Thoracic aorta (tissue), 2 donors: ENCODE results near the gene SUSD5. TPM values are rescaled to one million over a fixed set of nuclear protein-coding genes. Genes with fewer than 3 reads are reported as not detected.

Source experiments
- ATAC-seq: fragments of 150-250 bp; one replicate; pipeline ENCODE4 v1.8.0; 2017; ENCODE audit warnings: low read depth; ENCODE audit not compliant: insufficient number of reproducible peaks, low FRiP score
- DNase-seq: peaks from one replicate; pipeline ENCODE4 v3.0.0-alpha.2; 2020; ENCODE audit warnings: low spot score
- H3K27ac ChIP-seq, 2 donors: fragments of 200-600 bp; sonication (generic); 1 replicate in 1 of 2; 2 replicates in 1 of 2; pipeline ENCODE4 v1.5.1; 2016; ENCODE audit warnings: mild to moderate bottlenecking in 2 of 2, moderate library complexity in 2 of 2
- H3K27me3 ChIP-seq: fragments of 200-600 bp; sonication (generic); replicated peaks from 2 replicates; pipeline ENCODE4 v1.6.0; 2016; ENCODE audit warnings: mild to moderate bottlenecking; ENCODE audit not compliant: insufficient read depth
- H3K36me3 ChIP-seq: fragments of 200-600 bp; sonication (generic); one replicate; pipeline ENCODE4 v1.5.1; 2016
- H3K4me1 ChIP-seq, 2 donors: fragments of 200-600 bp; sonication (generic); 1 replicate in 1 of 2; 2 replicates in 1 of 2; pipeline versions ENCODE4 v1.5.1 to v1.6.0; 2016; ENCODE audit warnings: low read depth in 2 of 2, mild to moderate bottlenecking in 1 of 2; ENCODE audit not compliant: control insufficient read depth in 1 of 2
- H3K4me3 ChIP-seq: fragments of 200-600 bp; sonication (generic); 2 replicates; pipeline ENCODE4 v1.5.1; 2016; ENCODE audit warnings: mild to moderate bottlenecking
- H3K9me3 ChIP-seq: fragments of 200-600 bp; sonication (generic); 2 replicates; pipeline ENCODE4 v1.5.1; 2016
- CTCF ChIP-seq: fragments of 200-600 bp; sonication (generic); IDR thresholded peaks from one replicate; pipeline ENCODE4 v1.5.1; 2019; ENCODE audit warnings: antibody characterized with exemption
- total RNA-seq, 2 donors: library from RNA; depleted of rRNA; stranded (reverse); fragments of >200 nt; gene quantifications; one replicate each; pipeline versions ENCODE4 v1.1.0 to v1.2.3, GENCODE V29; 2016

Gene SUSD5
- total RNA-seq, 2 donors from 2014 or later, result 259 to 273 TPM

DNA sequence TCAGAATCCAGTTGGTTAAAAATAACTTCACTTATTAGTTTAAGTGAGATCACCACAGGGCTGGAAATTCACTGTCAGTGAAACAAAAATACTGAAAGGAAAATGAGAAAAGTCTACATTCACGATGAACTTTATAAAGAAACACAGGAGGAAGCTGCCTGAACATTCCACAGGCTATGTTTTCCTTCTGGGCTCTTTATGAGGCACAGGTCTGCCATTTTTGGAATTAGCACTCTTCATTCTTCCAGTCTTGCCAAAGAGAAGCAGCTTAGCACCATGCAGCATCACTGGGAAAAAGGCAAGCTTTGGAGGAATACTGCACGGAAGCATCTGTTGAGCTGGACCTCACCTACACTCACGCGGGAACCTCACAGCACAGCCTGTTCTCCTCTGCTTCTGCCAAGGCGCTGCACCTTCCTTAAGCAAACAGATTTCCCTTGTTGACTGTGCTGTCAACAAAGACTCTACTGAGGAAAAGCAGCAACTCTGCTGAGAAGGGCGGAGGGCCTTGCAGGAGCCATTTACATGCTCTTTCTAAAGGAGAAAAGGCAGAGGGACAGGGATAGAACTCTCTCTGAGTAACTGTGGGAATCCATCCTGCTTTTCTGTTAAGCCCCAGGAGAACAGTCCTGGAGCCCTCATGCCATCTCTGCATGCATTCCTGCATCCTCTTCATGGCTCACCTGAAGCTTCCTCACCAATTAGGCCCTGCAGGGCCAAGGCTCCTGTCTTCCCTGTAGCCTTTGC, 15.7 kb downstream of the SUSD5 start:
- no peak for DNase-seq
- Histone ChIP-seq H3K36me3 (peaks cover 13% of the 10 kb centered on the region), H3K9me3 (no peaks in the 10 kb centered on the region), H3K27ac (peak overlapping the region; percentile 92 to 94), H3K27me3 (no peaks in the 10 kb centered on the region), H3K4me1 (peaks cover 26 to 47% of the 10 kb centered on the region in 2 donors), H3K4me3 (peak overlapping the region; percentile 8)
- peak; percentile 32 for ATAC-seq
- no peak for TF ChIP-seq CTCF

DNA sequence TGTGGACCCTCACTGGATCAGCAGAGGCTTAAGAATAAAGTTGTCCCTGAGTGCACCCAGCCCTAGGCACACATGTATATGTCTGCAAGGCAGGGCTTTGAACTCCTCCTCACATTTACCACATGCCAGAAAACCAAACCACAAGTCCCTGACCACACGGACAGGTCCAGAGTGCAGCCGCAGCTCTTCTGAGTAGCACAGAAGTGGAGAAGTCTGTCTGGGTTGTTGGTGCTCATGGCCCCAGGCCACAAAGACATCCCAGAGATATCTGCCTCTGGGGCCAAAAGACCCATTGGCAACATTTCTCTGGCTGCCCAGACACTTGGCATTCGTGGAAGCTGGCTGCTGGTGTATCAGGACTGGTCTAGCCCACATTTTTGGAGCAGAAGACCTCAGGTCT, 17.4 kb downstream of the SUSD5 start:
- TF ChIP-seq CTCF, result no peak

DNA sequence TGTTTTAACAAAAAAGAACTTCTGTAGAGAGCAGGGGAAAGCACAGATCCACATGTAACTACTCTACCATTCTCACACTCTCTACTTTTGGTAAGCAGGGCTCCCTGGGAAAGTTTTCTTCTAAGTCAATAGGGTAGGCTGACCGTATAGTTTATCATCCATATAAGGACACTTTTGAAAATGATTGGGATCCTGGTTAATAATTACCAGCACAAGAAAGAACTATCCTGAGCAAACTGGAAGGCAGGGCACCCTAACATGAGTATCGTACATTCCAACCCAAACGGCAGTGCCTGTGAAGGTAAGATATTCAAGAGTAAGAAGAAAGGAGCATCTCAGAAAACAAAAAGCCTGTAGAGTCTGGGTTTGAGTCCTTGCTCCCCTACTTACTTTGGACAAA, 22.1 kb downstream of the SUSD5 start:
- Histone ChIP-seq H3K9me3 (no peaks in the 10 kb centered on the region), H3K4me1 (peaks cover 6 to 23% of the 10 kb centered on the region in 2 donors), H3K27me3 (no peaks in the 10 kb centered on the region), H3K27ac (no peak overlapping the region), H3K36me3 (peaks cover 7% of the 10 kb centered on the region), H3K4me3 (no peak overlapping the region)
- ATAC-seq (no peak), DNase-seq (no peak)
- TF ChIP-seq CTCF, result no peak

More for the DNA sequence above, 17.4 kb downstream of the SUSD5 start:
- Histone ChIP-seq H3K36me3 (peaks cover 5% of the 10 kb centered on the region), H3K27me3 (no peaks in the 10 kb centered on the region), H3K4me1 (peaks cover 26 to 54% of the 10 kb centered on the region in 2 donors), H3K4me3 (no peak overlapping the region), H3K9me3 (no peaks in the 10 kb centered on the region), H3K27ac (peak overlapping the region; percentile 92 to 94)
- DNase-seq, result no peak
- ATAC-seq, result no peak

DNA sequence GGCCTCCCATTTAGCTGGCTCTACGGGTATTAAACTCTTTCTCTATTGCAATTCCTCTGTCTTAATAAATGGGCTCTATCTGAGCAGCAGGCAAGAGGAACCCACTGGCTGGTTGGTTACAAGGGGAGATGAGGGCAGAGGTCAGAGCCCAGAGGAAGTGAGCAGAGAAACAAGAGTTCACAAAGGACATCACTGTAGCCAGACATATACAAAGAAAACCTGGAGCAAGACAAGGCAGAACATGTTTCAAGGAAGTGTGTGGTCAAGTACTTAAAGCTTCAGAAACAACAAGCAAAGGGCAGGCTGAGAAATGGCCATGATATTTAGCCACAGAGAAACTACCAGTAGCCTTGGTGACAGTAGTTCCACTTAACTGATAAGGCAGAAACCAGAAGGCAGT, 24.3 kb downstream of the SUSD5 start:
- no peaks in the 10 kb centered on the region for H3K9me3 ChIP-seq
- no peak overlapping the region for H3K4me3 ChIP-seq
- no peak overlapping the region for H3K27ac ChIP-seq
- DNase-seq (no peak), ATAC-seq (no peak)
- TF ChIP-seq CTCF, result no peak
- peaks cover 2% of the 10 kb centered on the region for H3K36me3 ChIP-seq
- H3K27me3 ChIP-seq, result no peaks in the 10 kb centered on the region
- H3K4me1 ChIP-seq, result peaks cover 0 to 7% of the 10 kb centered on the region in 2 donors

GRCh38 chr3:33187368-33187634, 31.3 kb downstream of the SUSD5 start:
- no peaks in the 10 kb centered on the region for H3K36me3 ChIP-seq
- H3K27ac ChIP-seq, result peak overlapping the region; percentile 2 to 35
- no peak for TF ChIP-seq CTCF
- no peak overlapping the region for H3K4me3 ChIP-seq
- peaks cover 4 to 41% of the 10 kb centered on the region in 2 donors for H3K4me1 ChIP-seq
- DNase-seq, result no peak
- H3K27me3 ChIP-seq, result no peaks in the 10 kb centered on the region
- no peak for ATAC-seq
- H3K9me3 ChIP-seq, result no peaks in the 10 kb centered on the region
